Dendritic cell treated with granulocyte-macrophage colony-stimulating factor and Interleukin-4, amounts not matched to agents 40 ng/mL and 50 ng/mL, for 4 days (primary cell): ENCODE results near the gene TSEN54.

Experiments
- H3K27ac Mint-ChIP-seq: one replicate; pipeline ENCODE4 v1.8.0; 2022; ENCODE audit warnings: mild to moderate bottlenecking, mixed read lengths
- H3K27me3 Mint-ChIP-seq: one replicate; pipeline ENCODE4 v1.8.0; 2022; ENCODE audit warnings: mild to moderate bottlenecking, mixed read lengths
- H3K36me3 Mint-ChIP-seq: one replicate; pipeline ENCODE4 v1.8.0; 2022; ENCODE audit warnings: low read depth, mixed read lengths
- H3K4me1 Mint-ChIP-seq: one replicate; pipeline ENCODE4 v1.8.0; 2022; ENCODE audit warnings: low read depth, mixed read lengths
- H3K4me3 Mint-ChIP-seq: one replicate; pipeline ENCODE4 v1.8.0; 2022; ENCODE audit warnings: mild to moderate bottlenecking, moderate library complexity, mixed read lengths
- H3K9me3 Mint-ChIP-seq: one replicate; pipeline ENCODE4 v1.8.0; 2022; ENCODE audit warnings: mixed read lengths
- intact Hi-C: fragments of 100-400 bp; cut with micrococcal nuclease; formaldehyde crosslinking; loops from one replicate; pipeline ENCODE4 v1.15.0; 2022

The TSEN54 gene

DNA sequence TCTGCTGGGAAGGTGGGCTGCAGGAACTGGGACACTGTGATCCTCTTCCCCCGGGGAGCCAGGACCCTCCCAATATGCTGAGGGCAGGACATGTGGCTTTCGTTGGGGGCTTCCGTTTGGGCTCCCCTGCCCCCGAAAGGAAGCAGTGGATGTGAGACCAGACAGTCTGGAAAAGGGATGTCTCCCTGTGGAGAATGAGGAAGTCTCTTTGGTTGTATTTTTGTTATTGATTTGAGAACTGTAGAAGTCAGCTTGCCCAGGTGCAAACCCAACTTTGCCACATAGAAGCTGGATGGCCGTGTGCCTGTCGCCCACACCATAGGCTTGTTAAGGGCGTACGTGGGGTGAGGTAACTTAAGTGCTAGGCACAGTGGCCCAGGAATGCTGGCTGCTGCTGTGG, 27.9 kb downstream of the TSEN54 start:
- intact Hi-C loops = no loop called here
- peaks cover 11% of the 10 kb centered on the region for H3K4me1 Mint-ChIP-seq
- no peak overlapping the region for H3K4me3 Mint-ChIP-seq
- H3K27me3 Mint-ChIP-seq = peaks cover 3% of the 10 kb centered on the region
- H3K27ac Mint-ChIP-seq = no peak overlapping the region
- no peaks in the 10 kb centered on the region for H3K36me3 Mint-ChIP-seq
- H3K9me3 Mint-ChIP-seq = no peaks in the 10 kb centered on the region

DNA sequence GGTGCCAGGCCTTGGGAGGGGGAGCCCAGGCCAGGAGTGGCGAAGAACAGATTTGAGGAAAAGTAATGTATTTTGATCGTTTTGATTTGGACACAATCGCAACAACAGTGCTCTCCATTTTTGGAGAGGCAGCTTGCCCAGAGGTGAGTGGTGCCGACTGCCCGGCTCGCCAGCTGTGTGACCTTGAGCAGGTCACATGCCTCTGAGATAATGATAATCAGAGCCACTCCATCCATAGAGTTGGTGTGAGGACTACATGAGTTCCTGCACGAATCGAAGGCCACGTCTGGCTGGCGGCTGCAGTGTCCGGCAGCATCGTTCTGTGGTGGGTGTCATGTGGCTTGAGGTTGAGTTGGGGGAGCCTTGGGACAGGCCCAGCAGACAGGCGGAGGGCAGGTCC, 29.9 kb downstream of the TSEN54 start:
- Mint-ChIP-seq H3K36me3 (no peaks in the 10 kb centered on the region), H3K9me3 (no peaks in the 10 kb centered on the region), H3K27me3 (peaks cover 3% of the 10 kb centered on the region), H3K4me1 (peaks cover 7% of the 10 kb centered on the region), H3K27ac (no peak overlapping the region), H3K4me3 (no peak overlapping the region)
- intact Hi-C loops = no loop called here

DNA sequence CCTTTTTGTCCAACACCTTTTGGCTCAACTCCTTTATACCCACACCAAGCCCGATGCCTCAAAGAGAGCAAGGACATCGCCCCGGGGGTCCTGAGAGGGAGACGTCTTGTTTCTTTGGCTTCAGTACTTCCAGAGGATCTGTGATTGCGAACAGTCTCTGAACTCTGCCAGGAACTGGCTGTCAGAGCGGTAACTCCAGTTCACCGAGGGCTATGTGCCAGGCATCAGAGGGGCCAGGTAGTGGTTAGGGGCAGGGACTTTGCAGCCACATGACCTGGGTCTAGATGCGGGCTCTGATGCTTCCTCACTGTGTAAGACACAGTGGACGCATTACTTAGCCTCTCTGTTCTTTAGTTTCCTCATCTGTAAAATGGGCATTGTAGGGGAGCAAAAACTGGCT, 30.8 kb downstream of the TSEN54 start:
- intact Hi-C loops = no loop called here
- Mint-ChIP-seq H3K4me3 (no peak overlapping the region), H3K4me1 (peaks cover 4% of the 10 kb centered on the region), H3K36me3 (no peaks in the 10 kb centered on the region), H3K9me3 (no peaks in the 10 kb centered on the region), H3K27me3 (peaks cover 3% of the 10 kb centered on the region), H3K27ac (no peak overlapping the region)

DNA sequence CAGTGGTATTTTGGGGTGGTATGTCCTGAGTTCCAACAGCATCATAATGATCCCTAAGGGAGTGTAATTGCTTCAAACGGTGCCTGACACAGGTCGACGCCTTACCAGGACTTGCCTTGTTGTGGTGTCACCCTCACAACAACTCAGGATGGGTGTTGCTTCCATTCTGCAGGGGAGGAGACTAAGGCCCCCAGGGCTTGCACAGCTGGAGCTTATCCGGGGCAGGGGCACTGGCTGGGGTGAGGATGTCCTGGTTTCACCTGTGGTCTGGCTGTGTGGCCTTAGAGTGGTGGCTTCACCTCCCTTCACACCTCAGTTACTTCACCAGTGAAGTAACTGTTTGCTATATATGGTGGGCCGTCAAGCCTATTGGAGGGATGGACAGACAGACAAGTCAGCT, 32.5 kb downstream of the TSEN54 start:
- no peaks in the 10 kb centered on the region for H3K36me3 Mint-ChIP-seq
- no peaks in the 10 kb centered on the region for H3K9me3 Mint-ChIP-seq
- peaks cover 4% of the 10 kb centered on the region for H3K4me1 Mint-ChIP-seq
- H3K27me3 Mint-ChIP-seq = peaks cover 3% of the 10 kb centered on the region
- intact Hi-C loops = no loop called here
- no peak overlapping the region for H3K4me3 Mint-ChIP-seq
- no peak overlapping the region for H3K27ac Mint-ChIP-seq

DNA sequence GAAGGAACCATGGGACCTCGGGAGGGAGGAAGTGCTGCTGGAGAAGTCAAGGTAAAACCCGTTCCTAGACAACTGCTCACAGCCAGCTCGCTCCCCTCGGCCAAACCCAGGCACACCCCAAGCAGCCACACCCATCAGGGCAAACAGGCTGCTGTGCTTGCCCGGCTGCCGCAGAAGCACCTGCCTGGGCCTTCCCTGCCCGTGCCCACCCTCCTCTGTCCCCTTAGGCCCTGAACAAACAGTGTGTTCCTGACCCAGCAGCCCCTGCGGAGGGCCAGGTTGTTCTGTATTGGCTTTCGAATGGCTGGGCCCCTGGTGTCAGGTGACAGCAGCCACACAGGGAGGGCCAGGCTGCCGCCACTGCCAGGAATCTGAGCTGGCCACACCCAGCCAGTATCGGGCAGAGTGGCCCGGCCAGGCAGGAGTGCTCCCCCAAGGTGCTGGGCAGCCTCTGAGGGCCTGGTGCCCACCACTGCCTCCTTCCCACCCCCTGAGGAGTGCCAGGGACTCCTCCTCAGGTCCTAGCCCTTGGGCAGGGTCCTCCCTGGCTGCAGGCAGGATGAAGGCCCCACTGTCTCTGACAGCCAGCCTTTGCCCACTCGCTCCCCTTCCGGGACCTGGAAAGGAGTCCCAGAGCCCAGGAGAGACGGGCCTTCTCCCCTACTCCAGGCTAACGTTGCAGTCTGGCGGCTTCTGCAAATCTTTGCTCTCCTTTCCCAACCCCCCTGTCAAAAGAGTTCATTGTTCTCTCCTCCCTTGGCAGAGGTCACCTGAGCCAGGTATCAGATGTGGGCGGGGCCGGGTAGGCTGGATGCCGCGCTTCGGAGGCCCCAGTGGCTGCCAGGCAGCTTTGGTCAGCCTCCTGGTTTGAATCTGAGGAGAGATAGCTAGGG, 33.2 kb downstream of the TSEN54 start:
- H3K27me3 Mint-ChIP-seq = peaks cover 3% of the 10 kb centered on the region
- no peaks in the 10 kb centered on the region for H3K4me1 Mint-ChIP-seq
- H3K36me3 Mint-ChIP-seq = no peaks in the 10 kb centered on the region
- no peak overlapping the region for H3K4me3 Mint-ChIP-seq
- no peak overlapping the region for H3K27ac Mint-ChIP-seq
- intact Hi-C loops = no loop called here
- no peaks in the 10 kb centered on the region for H3K9me3 Mint-ChIP-seq

DNA sequence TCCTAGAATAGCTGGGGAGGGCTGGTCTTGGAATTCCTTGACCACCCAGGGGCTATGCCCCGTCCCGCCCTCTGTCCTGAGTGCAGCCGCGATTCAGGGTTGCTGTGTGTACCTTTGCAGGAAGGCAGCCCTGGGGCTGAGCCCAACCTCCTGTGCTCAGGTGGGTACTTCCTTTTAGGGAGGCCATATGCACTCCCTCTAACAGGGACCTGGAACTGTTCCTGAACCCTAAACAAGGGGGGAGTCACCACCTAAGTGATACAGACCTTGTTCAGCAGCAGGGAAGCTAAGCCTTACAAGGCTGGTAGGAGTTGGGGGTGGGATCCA, 33.8 kb downstream of the TSEN54 start:
- intact Hi-C loops = no loop called here
- Mint-ChIP-seq H3K9me3 (no peaks in the 10 kb centered on the region), H3K4me3 (no peak overlapping the region), H3K4me1 (no peaks in the 10 kb centered on the region), H3K36me3 (no peaks in the 10 kb centered on the region), H3K27ac (no peak overlapping the region), H3K27me3 (peaks cover 3% of the 10 kb centered on the region)

DNA sequence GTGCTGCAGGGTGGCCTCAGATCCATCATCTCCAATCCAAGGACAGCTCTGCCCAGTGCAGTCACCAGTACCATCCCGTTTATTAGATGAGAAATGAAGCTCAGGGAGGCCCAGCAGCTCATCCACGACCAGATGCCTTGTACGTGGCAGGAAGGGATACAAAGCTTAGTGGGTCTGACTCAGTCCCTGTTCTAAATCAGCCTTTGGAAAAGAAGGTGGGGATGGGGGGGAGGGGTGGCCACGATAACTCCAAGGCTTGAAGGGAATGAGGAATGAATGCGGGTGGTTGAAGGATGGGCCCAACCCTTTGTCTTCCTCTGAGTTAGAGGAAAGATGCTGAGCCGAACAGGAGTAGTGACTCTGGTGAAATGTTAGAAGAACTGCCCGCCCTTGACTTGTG, 34.9 kb downstream of the TSEN54 start:
- H3K4me3 Mint-ChIP-seq = no peak overlapping the region
- H3K27ac Mint-ChIP-seq = no peak overlapping the region
- H3K36me3 Mint-ChIP-seq = no peaks in the 10 kb centered on the region
- peaks cover 3% of the 10 kb centered on the region for H3K27me3 Mint-ChIP-seq
- intact Hi-C loops = no loop called here
- no peaks in the 10 kb centered on the region for H3K9me3 Mint-ChIP-seq
- no peaks in the 10 kb centered on the region for H3K4me1 Mint-ChIP-seq

DNA sequence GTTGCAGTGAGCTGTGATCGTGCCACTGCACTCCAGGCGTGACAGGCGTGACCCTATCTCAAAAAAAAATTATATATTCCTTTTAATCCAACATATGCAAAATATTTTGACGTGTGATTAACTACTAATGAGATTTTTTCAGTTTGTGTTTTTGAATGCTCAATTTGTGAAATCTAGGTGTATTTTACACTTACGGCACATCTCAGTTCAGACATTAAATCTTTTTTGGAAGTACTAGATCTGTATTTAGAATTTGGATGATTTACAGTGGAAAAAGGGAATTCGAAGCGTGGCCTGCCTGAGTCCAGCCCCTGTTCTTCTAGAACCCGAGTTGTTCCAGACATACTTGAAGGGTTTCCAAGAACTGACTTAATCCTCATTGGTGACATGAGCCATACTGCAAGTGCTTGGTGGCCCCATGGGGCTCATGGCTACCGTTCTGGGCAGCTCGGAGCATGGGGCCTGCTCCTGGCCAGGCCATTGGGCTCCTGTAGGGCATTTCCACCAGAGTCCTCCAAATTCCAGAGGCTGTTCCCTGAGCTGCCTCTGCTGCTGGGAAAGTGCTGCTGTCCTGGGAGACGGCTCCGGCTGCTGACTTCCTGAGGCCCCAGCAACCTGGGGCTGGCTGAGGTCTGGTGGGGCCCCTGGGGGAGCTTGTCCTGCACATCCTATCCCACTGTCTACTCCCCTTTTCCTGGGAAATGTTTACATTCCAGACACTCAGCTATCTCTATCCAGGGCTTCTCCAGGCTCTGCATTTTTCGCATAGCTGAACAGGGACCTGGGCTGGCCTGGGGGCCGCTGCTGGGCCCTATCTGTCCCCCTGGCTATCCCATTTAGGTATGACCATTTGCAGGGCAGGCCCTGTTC, 36.3 kb downstream of the TSEN54 start:
- intact Hi-C loops = no loop called here
- H3K27ac Mint-ChIP-seq = no peak overlapping the region
- no peaks in the 10 kb centered on the region for H3K4me1 Mint-ChIP-seq
- no peaks in the 10 kb centered on the region for H3K36me3 Mint-ChIP-seq
- no peaks in the 10 kb centered on the region for H3K9me3 Mint-ChIP-seq
- H3K27me3 Mint-ChIP-seq = peaks cover under 1% of the 10 kb centered on the region
- no peak overlapping the region for H3K4me3 Mint-ChIP-seq

DNA sequence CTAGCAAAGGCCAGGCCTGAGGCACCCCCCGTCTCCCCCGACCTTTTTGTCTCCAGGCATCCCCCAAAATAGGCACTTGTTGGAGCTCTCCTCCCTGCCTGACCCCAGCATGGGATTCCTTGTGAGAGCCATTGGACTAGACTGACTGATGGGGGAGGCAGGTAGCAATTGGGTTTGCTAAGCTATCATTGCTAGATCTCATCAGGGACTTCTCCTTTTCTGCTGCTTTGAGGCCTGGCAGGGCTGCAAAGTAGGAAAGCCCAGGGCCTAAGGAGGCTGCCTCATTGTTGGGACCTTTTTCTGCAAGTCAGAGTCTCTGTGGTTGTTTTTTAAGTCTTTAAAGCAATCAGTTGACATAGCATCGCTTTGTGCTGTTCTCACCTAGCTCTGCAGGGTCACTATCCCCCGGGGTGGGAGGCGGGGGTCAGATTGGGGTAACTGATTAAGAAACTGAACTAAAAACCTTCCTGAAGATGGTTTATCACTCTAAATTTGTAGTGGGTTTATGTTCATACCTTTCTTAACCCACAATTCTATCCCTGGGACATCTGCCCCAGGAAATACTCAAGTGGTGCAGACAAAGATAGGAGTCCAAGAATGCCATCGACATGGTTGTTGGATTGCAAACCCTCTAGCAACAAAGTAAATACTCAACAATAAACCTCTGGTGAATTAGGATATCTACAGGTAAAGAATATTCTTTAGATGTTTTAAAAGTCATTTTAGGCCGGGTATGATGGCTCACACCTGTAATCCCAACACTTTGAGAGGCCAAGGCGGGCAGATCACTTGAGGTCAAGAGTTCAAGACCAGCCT, 37.2 kb downstream of the TSEN54 start:
- no peak overlapping the region for H3K4me3 Mint-ChIP-seq
- H3K36me3 Mint-ChIP-seq = no peaks in the 10 kb centered on the region
- no peaks in the 10 kb centered on the region for H3K4me1 Mint-ChIP-seq
- H3K27ac Mint-ChIP-seq = no peak overlapping the region
- no peaks in the 10 kb centered on the region for H3K27me3 Mint-ChIP-seq
- intact Hi-C loops = no loop called here
- H3K9me3 Mint-ChIP-seq = no peaks in the 10 kb centered on the region

DNA sequence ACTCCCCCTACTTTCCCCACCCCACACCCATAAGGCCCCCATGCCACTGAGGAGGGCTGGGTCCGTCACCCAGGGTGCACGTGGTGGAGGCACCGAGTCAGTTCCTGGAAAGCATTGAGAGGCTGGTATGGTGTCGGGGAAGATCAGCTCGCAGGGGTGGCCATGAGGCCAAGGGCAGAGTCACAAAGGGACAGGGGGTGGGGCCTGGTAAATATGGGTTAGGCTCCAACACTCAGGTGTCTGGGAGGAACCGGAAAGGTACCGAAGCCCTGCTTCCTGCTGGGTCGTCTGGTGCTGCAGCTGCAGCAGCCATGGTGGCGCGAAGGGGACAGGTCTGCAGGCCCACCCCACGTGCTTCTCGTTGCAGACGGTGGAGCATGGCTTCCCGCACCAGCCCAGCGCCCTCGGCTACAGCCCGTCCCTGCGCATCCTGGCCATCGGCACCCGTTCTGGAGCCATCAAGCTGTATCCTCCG, 39.4 kb downstream of the TSEN54 start:
- no peaks in the 10 kb centered on the region for H3K9me3 Mint-ChIP-seq
- intact Hi-C loops = no loop called here
- H3K27ac Mint-ChIP-seq = no peak overlapping the region
- no peaks in the 10 kb centered on the region for H3K36me3 Mint-ChIP-seq
- no peak overlapping the region for H3K4me3 Mint-ChIP-seq
- no peaks in the 10 kb centered on the region for H3K4me1 Mint-ChIP-seq
- no peaks in the 10 kb centered on the region for H3K27me3 Mint-ChIP-seq

DNA sequence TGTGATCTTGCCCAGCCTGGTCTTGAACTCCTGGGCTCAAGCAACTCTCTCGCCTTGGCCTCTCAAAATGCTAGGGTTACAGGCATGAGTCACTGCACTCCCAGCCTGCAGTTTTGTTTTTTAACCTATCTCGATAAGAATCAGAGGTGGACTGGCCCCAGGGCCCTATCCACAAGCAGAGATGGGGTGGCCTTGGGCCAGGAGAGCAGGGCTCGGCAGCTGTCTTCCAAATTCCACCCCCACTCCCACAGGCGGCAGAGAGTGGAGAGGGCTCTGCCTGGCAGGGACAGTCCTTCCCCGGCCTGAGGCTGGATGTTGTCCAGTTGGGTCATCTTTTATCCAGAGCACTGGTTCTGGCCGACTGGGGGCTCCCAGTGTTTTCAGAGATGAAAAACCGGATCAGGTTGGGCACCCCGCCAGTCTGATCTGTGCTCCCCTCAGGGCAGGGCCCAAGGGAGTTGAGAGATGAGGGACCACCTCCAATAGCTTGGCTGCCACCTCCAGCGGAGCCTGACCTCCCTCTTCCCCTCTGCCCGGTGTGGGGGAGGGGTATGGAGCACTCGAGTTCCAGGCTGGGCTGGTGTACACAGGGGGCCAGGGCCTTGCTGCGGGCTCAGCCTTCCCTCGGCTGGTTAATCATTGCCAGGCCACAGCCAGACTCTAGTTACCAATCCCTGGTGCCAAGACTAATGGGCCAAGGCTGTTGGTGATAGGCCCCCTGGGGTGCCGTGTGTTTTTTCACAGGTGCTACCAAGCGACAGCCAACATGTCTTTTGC, 40.9 kb downstream of the TSEN54 start:
- Mint-ChIP-seq H3K4me1 (no peaks in the 10 kb centered on the region), H3K27ac (no peak overlapping the region), H3K27me3 (no peaks in the 10 kb centered on the region), H3K4me3 (no peak overlapping the region), H3K36me3 (no peaks in the 10 kb centered on the region), H3K9me3 (no peaks in the 10 kb centered on the region)
- intact Hi-C loops = no loop called here

DNA sequence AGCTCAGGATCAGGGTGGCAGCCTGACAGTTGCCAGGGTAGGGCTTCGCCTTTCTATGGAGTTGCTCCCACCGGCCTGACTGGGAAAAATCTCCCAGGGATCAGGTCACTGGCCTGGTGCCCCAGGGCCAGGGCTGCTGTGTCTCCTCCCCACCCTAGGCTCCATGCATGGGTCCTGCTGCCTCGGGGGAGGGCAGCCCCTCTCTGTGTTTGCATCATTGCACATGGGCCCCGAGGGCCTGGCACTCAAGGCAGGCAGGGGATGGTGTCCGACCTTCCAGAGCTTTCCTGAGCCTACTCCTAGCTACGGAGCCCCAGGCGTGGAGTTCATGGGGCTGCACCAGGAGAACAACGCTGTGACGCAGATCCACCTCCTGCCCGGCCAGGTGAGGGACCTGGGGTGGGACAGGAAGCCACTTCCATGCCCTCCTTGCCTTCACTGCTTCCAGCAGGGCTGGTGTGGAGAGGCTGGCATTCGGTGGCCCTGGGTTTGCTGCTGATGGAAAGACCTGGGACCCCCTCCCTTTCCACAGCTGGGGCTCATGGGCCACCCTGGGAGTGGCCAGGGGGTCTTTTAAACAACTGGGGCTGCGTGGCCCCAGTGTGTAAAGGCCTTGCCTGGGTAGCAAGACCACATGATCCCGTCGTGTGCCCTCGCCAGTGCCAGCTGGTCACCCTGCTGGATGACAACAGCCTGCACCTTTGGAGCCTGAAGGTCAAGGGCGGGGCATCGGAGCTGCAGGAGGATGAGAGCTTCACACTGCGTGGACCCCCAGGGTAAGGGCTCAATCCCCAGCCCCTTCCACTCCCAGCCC, 41.7 kb downstream of the TSEN54 start:
- H3K36me3 Mint-ChIP-seq = peaks cover under 1% of the 10 kb centered on the region
- no peak overlapping the region for H3K27ac Mint-ChIP-seq
- no peak overlapping the region for H3K4me3 Mint-ChIP-seq
- no peaks in the 10 kb centered on the region for H3K27me3 Mint-ChIP-seq
- H3K4me1 Mint-ChIP-seq = no peaks in the 10 kb centered on the region
- H3K9me3 Mint-ChIP-seq = no peaks in the 10 kb centered on the region
- intact Hi-C loops = no loop called here
